HepG2 (cell line): Measurements from ENCODE around the gene OVOL2. TPM values are rescaled to one million over a fixed set of nuclear protein-coding genes. Genes with fewer than 3 reads are reported as not detected.
A peak's percentile ranks its signal among the peaks of the same experiment; 100 is the strongest.

Experiments
- GABPB1 ChIP-seq: IDR thresholded peaks from 2 replicates; pipeline ENCODE4 v1.6.1; 2016; ENCODE audit warnings: mild to moderate bottlenecking, missing genetic modification reagents, moderate library complexity, missing compliant biosample characterization
- PHF8 ChIP-seq: sonication (generic); formaldehyde crosslinking; IDR thresholded peaks from 2 replicates; pipeline ENCODE4 v1.5.0; 2020; ENCODE audit warnings: missing genetic modification reagents
- RNF2 ChIP-seq: fragments of 450-650 bp; conservative IDR thresholded peaks from 2 replicates; pipeline ENCODE4 v1.6.1; 2016; ENCODE audit warnings: low read depth
- SNRNP70 ChIP-seq: fragments of 200-400 bp; formaldehyde crosslinking; IDR thresholded peaks from 2 replicates; pipeline ENCODE4 v1.6.1; 2017; ENCODE audit warnings: mild to moderate bottlenecking, low read depth, low read length, moderate library complexity
- TOPORS ChIP-seq: sonication (generic); formaldehyde crosslinking; IDR thresholded peaks from 2 replicates; pipeline ENCODE4 v1.8.0; 2023; ENCODE audit warnings: mild to moderate bottlenecking, missing genetic modification reagents
- ZBTB7B ChIP-seq: sonication (generic); formaldehyde crosslinking; IDR thresholded peaks from 2 replicates; pipeline ENCODE4 v1.4.0; 2020; ENCODE audit warnings: missing genetic modification reagents
- ZNF24 ChIP-seq: fragments of 450-650 bp; IDR thresholded peaks from 2 replicates; pipeline ENCODE4 v1.6.1; 2017; ENCODE audit warnings: antibody characterized with exemption, mild to moderate bottlenecking
- ZNF260 ChIP-seq: sonication (generic); formaldehyde crosslinking; IDR thresholded peaks from 2 replicates; pipeline ENCODE4 v1.4.0; 2020; ENCODE audit warnings: missing genetic modification reagents, low read depth, mild to moderate bottlenecking, borderline replicate concordance
- ZNF441 ChIP-seq: sonication (generic); formaldehyde crosslinking; IDR thresholded peaks from 2 replicates; pipeline ENCODE4 v1.7.0; 2021; ENCODE audit warnings: missing genetic modification reagents, borderline replicate concordance
- ZNF547 ChIP-seq: sonication (generic); formaldehyde crosslinking; IDR thresholded peaks from 2 replicates; pipeline ENCODE4 v1.5.1; 2020; ENCODE audit warnings: mild to moderate bottlenecking, missing genetic modification reagents
- ZNF562 ChIP-seq: sonication (generic); formaldehyde crosslinking; IDR thresholded peaks from 2 replicates; pipeline ENCODE4 v1.8.0; 2022; ENCODE audit warnings: missing genetic modification reagents, borderline replicate concordance
- polyA plus RNA-seq, 8 experiments: library from polyadenylated mRNA; depleted of rRNA in 3 of 8; stranded (reverse) in 7 of 8; unstranded in 1 of 8; fragments of >200 nt; fragmentation: Illumina TruSeq in 4 of 8; extraction: Trizol in 4 of 8; gene quantifications; 2 replicates each; pipeline versions ENCODE4 v1.2.1 to v1.2.3, GENCODE V29; 2011 to 2016; ENCODE audit warnings: low read depth in 4 of 8, missing spikeins in 1 of 8, mixed read lengths in 1 of 8; ENCODE audit not compliant: insufficient read depth in 1 of 8
- total RNA-seq, 5 experiments: library from RNA; depleted of rRNA; stranded (reverse); fragments of >200 nt; fragmentation: Illumina TruSeq; extraction: Trizol; gene quantifications; 2 replicates each; pipeline ENCODE4 v1.2.3, GENCODE V29; 2016; ENCODE audit warnings: low read depth in 1 of 5
- TF ChIP-seq, protein P1 (sequence below): sonication (generic); formaldehyde crosslinking; IDR thresholded peaks from 2 replicates; pipeline ENCODE4 v1.5.1; 2020; ENCODE audit warnings: mild to moderate bottlenecking, missing genetic modification reagents, moderate library complexity
- TF ChIP-seq, protein P2 (sequence below): fragments of 450-650 bp; IDR thresholded peaks from 2 replicates; pipeline ENCODE4 v1.6.1; 2017
- TF ChIP-seq, protein P3 (sequence below): sonication (generic); formaldehyde crosslinking; IDR thresholded peaks from 2 replicates; pipeline ENCODE4 v1.4.0; 2020; ENCODE audit warnings: mild to moderate bottlenecking, missing genetic modification reagents
- TF ChIP-seq, protein P4 (sequence below): sonication (generic); formaldehyde crosslinking; IDR thresholded peaks from 2 replicates; pipeline ENCODE4 v1.8.1; 2023; ENCODE audit warnings: mild to moderate bottlenecking, missing genetic modification reagents
- TF ChIP-seq, protein P5 (sequence below): sonication (generic); formaldehyde crosslinking; IDR thresholded peaks from 2 replicates; pipeline ENCODE4 v1.4.0; 2020; ENCODE audit warnings: mild to moderate bottlenecking, missing genetic modification reagents, borderline replicate concordance

The OVOL2 gene
- total and polyA plus RNA-seq, 2 of the 13 experiments (the other 11 are each of a cell fraction or from before 2014, with no cell fraction given) = 0.20 to 0.31 TPM

DNA sequence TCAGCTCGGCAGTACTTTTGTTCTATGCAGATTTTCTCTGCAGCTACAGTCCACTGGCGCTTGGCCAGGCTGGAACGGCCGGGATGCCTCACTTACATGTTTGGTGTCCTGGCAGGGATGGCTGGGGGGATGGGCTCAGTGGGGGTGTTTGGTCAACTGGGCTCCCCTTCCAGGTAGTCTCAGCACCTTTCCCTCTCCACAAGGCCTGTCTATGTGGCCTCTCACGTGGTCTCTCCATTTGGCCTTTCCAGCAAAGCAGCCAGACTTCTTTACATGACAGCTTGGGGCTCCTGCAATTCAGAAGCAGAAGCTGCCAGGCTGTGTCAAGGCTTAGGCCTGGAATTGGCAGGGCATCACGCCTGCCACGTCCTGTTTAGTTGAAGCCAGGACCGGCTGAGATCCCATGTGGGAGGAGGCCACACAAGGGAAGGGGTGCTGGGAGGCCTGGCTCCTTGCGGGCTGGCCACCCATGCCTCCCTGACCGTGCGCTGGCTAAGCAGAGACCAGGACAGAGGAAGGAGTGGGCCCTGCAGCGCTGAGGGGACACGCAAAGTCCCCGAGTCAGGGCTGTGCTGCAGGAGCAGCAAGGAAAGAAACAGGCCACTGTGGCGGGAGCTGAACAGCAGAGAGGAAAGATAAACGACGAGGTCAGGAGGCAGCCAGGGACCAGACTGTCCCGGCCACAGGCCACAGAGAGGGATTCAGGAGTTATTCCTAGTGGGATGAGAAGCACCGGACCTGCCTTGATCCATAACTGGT, 50.0 kb downstream of the OVOL2 start (continued):
- TF ChIP-seq, protein P1, sequence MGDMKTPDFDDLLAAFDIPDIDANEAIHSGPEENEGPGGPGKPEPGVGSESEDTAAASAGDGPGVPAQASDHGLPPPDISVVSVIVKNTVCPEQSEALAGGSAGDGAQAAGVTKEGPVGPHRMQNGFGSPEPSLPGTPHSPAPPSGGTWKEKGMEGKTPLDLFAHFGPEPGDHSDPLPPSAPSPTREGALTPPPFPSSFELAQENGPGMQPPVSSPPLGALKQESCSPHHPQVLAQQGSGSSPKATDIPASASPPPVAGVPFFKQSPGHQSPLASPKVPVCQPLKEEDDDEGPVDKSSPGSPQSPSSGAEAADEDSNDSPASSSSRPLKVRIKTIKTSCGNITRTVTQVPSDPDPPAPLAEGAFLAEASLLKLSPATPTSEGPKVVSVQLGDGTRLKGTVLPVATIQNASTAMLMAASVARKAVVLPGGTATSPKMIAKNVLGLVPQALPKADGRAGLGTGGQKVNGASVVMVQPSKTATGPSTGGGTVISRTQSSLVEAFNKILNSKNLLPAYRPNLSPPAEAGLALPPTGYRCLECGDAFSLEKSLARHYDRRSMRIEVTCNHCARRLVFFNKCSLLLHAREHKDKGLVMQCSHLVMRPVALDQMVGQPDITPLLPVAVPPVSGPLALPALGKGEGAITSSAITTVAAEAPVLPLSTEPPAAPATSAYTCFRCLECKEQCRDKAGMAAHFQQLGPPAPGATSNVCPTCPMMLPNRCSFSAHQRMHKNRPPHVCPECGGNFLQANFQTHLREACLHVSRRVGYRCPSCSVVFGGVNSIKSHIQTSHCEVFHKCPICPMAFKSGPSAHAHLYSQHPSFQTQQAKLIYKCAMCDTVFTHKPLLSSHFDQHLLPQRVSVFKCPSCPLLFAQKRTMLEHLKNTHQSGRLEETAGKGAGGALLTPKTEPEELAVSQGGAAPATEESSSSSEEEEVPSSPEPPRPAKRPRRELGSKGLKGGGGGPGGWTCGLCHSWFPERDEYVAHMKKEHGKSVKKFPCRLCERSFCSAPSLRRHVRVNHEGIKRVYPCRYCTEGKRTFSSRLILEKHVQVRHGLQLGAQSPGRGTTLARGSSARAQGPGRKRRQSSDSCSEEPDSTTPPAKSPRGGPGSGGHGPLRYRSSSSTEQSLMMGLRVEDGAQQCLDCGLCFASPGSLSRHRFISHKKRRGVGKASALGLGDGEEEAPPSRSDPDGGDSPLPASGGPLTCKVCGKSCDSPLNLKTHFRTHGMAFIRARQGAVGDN (CRISPR knock-in tag) = peak; percentile 82
- TF ChIP-seq SNRNP70 (no peak), ZNF547 (CRISPR knock-in tag) (no peak), GABPB1 (peak; percentile 49), ZNF562 (no peak), ZNF260 (CRISPR knock-in tag) (no peak), ZNF24 (no peak), TOPORS (CRISPR knock-in tag) (no peak), PHF8 (0 out of 2 replicates have a peak, but pooled peaks have one; percentile 46), RNF2 (0 out of 2 replicates have a peak, but pooled peaks have one; percentile 27), ZBTB7B (CRISPR knock-in tag) (peak; percentile 46; the same call in 1 of the 2 replicates), ZNF441 (CRISPR knock-in tag) (0 out of 2 replicates have a peak, but pooled peaks have one; percentile 26)
- TF ChIP-seq, protein P2, sequence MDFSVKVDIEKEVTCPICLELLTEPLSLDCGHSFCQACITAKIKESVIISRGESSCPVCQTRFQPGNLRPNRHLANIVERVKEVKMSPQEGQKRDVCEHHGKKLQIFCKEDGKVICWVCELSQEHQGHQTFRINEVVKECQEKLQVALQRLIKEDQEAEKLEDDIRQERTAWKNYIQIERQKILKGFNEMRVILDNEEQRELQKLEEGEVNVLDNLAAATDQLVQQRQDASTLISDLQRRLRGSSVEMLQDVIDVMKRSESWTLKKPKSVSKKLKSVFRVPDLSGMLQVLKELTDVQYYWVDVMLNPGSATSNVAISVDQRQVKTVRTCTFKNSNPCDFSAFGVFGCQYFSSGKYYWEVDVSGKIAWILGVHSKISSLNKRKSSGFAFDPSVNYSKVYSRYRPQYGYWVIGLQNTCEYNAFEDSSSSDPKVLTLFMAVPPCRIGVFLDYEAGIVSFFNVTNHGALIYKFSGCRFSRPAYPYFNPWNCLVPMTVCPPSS = no peak
- TF ChIP-seq, protein P3, sequence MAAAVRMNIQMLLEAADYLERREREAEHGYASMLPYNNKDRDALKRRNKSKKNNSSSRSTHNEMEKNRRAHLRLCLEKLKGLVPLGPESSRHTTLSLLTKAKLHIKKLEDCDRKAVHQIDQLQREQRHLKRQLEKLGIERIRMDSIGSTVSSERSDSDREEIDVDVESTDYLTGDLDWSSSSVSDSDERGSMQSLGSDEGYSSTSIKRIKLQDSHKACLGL (CRISPR knock-in tag) = peak; percentile 52
- TF ChIP-seq, protein P4, sequence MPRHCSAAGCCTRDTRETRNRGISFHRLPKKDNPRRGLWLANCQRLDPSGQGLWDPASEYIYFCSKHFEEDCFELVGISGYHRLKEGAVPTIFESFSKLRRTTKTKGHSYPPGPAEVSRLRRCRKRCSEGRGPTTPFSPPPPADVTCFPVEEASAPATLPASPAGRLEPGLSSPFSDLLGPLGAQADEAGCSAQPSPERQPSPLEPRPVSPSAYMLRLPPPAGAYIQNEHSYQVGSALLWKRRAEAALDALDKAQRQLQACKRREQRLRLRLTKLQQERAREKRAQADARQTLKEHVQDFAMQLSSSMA (CRISPR knock-in tag) = 0 out of 2 replicates have a peak, but pooled peaks have one; percentile 56
- TF ChIP-seq, protein P5, sequence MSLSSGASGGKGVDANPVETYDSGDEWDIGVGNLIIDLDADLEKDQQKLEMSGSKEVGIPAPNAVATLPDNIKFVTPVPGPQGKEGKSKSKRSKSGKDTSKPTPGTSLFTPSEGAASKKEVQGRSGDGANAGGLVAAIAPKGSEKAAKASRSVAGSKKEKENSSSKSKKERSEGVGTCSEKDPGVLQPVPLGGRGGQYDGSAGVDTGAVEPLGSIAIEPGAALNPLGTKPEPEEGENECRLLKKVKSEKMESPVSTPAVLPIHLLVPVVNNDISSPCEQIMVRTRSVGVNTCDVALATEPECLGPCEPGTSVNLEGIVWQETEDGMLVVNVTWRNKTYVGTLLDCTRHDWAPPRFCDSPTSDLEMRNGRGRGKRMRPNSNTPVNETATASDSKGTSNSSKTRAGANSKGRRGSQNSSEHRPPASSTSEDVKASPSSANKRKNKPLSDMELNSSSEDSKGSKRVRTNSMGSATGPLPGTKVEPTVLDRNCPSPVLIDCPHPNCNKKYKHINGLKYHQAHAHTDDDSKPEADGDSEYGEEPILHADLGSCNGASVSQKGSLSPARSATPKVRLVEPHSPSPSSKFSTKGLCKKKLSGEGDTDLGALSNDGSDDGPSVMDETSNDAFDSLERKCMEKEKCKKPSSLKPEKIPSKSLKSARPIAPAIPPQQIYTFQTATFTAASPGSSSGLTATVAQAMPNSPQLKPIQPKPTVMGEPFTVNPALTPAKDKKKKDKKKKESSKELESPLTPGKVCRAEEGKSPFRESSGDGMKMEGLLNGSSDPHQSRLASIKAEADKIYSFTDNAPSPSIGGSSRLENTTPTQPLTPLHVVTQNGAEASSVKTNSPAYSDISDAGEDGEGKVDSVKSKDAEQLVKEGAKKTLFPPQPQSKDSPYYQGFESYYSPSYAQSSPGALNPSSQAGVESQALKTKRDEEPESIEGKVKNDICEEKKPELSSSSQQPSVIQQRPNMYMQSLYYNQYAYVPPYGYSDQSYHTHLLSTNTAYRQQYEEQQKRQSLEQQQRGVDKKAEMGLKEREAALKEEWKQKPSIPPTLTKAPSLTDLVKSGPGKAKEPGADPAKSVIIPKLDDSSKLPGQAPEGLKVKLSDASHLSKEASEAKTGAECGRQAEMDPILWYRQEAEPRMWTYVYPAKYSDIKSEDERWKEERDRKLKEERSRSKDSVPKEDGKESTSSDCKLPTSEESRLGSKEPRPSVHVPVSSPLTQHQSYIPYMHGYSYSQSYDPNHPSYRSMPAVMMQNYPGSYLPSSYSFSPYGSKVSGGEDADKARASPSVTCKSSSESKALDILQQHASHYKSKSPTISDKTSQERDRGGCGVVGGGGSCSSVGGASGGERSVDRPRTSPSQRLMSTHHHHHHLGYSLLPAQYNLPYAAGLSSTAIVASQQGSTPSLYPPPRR (CRISPR knock-in tag) = peak; percentile 36; the same call in 1 of the 2 replicates
